NT2/D1 (cell line): ENCODE results near the gene CFAP97D1.

Experiments
- YY1 ChIP-seq: IDR thresholded peaks from 2 replicates; pipeline ENCODE4 v1.6.1; 2011; ENCODE audit not compliant: insufficient read length, insufficient read depth
- ZNF274 ChIP-seq: IDR thresholded peaks from 2 replicates; pipeline ENCODE4 v1.6.1; 2011; ENCODE audit warnings: mild to moderate bottlenecking, low read depth, low read length

DNA sequence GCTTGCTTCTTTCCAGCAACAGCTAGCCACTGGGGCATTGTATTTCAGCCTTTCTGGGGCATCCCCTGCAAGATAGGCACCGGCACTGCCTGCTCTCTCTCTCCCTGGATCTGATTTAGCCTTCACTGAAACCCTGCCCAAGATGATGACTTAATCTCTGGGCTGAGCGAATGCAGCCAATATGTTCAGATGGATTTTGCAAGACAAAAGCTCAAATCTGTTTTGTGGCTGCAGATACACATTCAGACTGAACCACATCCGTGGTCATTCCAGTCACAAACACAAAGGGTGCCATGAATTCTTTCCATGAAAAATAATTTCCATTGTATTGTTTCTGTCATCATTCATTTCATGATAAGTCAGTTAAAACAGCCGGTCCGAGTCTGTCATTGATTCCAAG is 45.9 kb upstream of the CFAP97D1 start:
- TF ChIP-seq ZNF274 = no peak
- TF ChIP-seq YY1 = no peak
